ENCODE measurements around the gene ZNF48.

GRCh38 chr16:30414159-30414558 is 18.9 kb downstream of the ZNF48 start:
- TF ChIP-seq CTCF (conservative IDR thresholded peaks at IDR 0.05 in 1 of 2, IDR thresholded peaks at IDR 0.05 in 1 of 2; ENCODE audit: low read depth in 1 of 2, low read length in 2 of 2) (no peak), EZH2 (IDR thresholded peaks at IDR 0.05; ENCODE audit: low read length, missing control alignments) (no peak)

Data from fibroblast of lung (primary cell).